Measurements from ENCODE around the gene GPR160.

The GPR160 gene

DNA sequence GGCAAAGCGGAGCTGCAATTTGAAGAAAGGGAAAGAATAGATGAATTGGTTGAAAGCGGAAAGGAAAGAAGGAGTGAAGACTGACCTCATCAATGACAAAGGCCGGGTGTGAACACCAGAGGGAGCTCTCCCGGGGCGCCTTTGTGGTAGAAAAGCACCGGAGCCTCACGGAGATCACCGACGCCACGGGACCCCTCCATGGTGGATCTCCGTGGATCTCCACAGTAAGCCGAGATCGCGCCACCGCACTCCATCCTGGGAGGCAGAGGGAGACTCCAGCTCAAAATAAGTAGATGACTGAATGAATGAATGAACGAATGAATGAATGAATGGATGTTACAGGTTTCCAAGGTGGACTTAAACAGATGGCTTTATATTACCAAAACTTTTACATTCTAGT is 25.0 kb downstream of the GPR160 start:
- in situ Hi-C loops (cut with HindIII; ENCODE audit: low sequenced_read_pairs) = no loop called here

DNA sequence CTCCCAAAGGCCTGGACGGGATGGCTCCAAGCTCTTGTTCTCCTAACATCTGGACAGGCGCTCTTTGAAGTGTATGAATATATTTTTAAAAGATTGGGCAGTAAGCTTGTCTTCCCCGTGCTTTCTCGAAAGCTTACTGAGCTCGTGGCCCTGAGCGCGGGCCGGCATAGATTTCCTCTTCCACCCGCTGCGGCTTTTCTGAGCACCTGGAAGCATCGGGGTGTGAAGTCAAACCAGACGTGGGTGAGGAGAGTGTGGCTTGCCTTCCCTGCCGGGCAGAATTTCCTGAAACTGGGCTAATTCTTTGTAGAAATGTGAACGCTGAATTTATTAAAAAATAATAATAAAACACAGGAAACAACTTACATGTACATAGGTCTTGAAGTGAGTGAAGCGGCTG is 25.9 kb downstream of the GPR160 start:
- in situ Hi-C loops (cut with HindIII; ENCODE audit: low sequenced_read_pairs) = no loop called here

DNA sequence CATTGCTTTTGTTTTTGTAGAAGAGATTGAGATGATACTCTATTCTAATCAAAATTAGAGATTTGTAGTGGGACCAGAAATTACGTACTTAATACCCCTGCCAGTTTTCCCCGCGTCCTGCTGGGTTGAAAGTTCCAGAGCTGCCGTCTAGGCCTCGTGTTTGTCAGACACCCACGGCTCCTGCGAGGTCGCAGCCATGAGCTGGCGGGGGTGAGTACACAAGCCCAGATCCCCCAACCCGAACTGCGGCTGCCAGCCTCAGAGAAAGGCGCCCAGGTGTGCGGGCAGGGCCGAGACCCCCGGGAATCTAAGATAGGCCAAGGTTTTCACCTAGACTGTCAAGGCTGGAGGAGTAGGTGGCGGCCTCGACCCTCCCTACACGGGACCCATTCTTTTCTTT is 26.3 kb downstream of the GPR160 start:
- in situ Hi-C loops (cut with HindIII; ENCODE audit: low sequenced_read_pairs) = no loop called here

DNA sequence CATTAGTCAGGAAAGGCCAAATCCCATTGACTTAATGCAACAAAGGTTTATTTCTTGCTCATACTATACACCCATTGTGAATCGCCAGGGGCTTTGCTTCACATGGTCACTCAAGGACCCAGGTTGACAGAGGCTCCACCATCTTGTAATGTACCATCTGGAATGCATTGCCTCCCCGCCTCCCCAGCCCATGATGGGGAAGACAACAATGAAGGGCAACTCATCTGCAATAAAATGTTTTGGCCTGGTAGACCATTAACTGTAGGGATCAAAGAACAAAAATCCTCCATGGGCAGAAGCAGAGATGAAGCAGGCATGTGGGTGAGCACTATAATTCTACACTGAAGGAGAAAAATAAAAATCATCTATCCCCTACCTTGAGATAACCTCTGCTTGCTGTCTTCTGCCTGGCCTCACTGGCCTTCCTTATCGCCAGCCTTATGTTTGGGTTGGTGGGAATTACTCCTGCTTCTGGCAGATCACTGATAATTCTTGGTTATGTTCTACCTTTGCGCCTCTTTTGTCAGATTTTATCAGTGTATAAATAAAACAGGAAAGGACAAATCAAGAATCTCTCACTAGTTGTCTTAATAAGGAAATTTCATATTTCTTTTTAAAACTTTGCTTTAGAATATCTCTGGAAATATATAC is 37.8 kb downstream of the GPR160 start:
- in situ Hi-C loops (cut with HindIII; ENCODE audit: low sequenced_read_pairs) = no loop called here

DNA sequence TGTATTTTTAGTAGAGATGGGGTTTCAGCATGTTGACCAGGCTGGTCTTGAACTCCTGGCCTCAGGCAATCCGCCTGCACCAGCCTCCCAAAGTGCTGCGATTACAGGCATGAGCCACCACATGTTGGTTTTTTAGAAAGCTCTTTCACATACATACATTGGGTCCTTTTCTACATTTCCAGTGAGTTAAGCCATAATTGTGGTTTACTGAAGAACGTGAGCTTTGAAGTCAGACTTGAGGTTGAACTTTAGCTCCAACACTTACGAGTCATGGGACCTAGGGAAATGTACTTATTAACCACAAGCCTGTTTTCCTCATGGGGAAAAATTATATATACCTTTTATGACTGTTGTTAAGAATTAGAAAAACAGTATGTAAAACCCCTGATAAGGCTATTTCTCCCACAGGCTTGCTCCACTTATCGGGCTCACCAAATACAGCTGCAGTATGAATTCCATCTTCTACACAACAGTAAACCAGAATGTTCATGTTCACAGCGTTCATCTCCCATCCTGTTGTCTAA is 39.0 kb downstream of the GPR160 start:
- in situ Hi-C loops (cut with HindIII; ENCODE audit: low sequenced_read_pairs) = no loop called here

DNA sequence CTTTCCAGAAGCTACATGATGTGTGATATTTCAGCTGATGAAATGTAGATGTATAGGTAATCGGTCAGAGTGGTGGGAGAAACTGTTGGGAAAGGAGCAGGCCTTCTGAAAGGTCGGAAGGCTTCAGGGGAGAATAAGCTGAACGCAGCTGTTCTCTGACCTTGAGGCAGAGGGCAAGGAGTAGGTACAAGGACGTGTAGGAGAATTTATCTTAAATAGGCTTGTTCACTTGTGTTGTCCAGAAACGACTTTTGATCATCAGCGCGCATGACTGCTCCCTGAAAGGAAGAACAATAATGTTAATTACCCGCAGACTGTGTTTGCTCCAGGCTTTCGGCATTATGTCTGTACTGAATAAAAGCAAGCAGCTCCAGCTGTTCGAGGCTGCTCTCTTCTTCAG is 39.6 kb downstream of the GPR160 start:
- in situ Hi-C loops (cut with HindIII; ENCODE audit: low sequenced_read_pairs) = no loop called here

DNA sequence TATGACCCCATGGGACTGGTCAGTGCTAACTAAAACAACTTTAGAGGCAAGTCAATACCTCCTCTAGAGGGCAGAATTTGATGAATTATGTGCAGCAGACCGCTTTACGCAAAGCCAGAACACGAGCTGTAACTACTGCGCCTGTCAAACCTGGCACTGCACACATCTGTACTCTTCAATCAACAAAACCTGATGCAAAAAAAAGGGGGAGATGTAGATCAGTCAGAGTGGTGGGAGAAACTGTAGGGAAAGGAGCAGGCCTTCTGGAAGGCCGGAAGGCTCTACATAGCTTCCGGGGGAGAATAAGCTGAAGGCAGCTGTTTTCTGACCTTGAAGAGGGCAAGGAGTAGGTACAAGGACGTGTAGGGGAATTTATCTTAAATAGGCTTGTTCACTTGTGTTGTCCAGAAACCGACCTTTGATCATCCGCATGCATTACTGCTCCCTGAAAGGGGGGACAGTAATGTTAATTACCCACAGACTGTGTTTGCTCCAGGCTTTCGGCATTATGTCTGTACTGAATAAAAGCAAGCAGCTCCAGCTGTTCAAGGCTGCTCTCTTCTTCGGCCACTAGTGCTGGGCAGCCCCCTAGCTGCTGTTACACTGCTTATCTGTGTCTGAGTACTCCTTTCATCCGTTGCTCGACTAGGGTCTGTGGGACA is 41.0 kb downstream of the GPR160 start:
- in situ Hi-C loops (cut with HindIII; ENCODE audit: low sequenced_read_pairs) = no loop called here

DNA sequence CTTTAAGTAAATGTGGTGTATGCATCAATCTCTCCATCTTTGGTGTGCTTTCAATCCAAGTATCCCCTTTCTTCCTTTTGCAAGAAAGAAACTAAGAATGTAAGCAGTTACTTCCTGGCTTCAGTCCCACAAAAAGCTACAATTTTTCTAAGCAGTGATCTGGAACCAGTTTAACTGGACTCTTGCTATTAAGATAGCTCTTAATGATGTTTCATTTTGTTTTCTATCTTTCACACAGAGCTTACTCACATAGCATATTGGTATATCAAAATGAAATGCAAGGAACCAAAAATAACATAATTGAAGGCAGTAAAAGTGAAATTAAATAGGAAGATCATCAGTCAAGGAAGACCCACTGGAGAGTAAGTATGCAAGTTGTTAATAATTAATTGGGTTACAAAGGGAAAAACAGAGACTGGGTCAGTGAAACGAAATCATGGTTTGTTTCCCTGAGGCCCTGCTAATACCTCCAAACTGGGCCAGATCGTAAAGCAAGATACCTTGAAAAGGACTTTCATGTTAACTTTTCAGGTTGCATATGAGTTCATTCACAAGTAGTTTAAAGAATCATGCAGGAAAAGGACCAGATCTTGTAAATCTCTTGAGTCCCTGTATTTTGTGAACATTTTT is 41.9 kb downstream of the GPR160 start:
- in situ Hi-C loops (cut with HindIII; ENCODE audit: low sequenced_read_pairs) = no loop called here

DNA sequence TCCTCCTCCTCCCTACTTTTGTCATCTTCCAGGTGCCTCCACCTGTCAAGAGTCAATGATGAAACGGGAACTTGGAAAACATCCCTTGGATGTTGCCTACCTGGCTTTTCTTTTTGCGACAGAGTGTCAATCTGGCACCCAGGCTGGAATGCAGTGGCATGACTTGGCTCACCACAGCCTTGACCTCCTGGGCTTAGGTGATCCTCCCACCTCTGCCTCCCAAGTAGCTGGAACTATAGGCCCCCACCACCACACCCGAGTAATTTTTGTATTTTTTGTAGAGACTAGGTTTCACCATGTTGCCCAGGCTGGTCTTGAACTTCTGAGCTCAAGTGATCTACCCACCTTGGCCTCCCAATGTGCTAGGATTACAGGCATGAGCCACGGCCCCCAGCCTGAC is 42.8 kb downstream of the GPR160 start:
- in situ Hi-C loops (cut with HindIII; ENCODE audit: low sequenced_read_pairs) = no loop called here

DNA sequence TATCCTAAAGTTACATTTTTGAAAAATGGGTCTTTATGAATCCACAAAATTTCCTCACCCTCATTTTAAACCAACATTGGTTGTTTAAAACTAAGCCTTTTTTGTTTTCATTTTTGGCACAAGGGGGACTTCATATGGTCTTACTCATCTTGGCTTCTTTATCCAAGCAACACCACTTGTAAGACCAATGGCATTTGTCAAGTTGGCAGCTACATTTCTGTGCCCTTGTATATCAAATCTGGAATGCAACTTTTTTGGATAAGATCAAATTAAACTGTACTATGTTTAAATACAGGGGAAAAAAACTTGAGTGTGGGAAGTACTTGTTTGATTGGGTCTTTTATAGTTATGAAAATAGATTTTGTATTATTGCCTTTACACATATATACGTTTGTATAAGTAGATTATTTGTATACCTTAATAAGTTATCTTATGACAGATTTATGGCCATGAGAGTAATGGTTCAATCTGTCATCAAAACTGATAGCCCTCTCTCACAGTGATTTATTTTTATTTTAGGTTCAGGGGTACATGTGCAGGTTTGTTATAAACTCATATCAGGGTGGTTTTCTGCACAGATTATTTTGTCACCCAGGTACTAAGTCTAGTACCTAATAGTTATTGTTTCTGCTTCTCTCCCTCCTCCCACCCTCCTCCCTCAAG is 43.4 kb downstream of the GPR160 start:
- in situ Hi-C loops (cut with HindIII; ENCODE audit: low sequenced_read_pairs) = no loop called here

DNA sequence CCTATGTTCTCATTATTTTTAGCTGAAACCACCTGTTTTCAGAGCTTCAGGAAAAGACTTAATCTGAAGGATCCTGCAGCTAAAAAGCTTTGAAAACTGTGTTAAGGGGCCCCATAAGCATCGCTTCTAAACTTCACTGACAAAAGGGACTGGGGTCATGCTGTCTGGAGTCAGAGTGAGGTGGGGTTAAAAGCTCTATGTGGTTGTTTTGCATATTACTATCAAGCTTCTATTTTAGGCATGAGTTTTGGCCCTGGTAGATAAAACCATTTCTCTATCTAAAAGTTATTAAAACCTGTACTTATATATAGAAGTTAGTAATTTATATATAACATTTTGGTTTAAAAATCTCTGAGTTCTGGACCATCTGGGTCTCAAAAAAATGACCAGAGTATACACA is 45.5 kb downstream of the GPR160 start:
- in situ Hi-C loops (cut with HindIII; ENCODE audit: low sequenced_read_pairs) = no loop called here

DNA sequence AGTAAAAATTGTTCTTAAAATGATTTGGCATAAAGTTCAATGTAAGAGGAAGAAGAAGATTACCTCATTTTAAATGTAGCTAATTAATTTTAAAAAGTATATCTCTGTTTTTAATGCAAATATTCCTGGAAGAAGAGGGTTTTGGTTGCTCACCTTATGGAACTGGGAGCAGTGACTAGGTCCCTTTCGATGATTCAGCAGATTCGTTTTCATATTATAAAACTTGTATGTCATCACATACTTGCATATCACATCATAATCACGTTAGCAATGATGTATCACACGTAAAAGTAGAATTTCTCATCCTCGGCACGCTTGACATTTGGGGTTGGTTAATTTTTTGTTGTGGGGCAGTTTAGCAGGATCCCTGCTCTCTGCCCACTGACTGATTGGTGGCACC is 47.6 kb downstream of the GPR160 start:
- in situ Hi-C loops (cut with HindIII; ENCODE audit: low sequenced_read_pairs) = no loop called here

DNA sequence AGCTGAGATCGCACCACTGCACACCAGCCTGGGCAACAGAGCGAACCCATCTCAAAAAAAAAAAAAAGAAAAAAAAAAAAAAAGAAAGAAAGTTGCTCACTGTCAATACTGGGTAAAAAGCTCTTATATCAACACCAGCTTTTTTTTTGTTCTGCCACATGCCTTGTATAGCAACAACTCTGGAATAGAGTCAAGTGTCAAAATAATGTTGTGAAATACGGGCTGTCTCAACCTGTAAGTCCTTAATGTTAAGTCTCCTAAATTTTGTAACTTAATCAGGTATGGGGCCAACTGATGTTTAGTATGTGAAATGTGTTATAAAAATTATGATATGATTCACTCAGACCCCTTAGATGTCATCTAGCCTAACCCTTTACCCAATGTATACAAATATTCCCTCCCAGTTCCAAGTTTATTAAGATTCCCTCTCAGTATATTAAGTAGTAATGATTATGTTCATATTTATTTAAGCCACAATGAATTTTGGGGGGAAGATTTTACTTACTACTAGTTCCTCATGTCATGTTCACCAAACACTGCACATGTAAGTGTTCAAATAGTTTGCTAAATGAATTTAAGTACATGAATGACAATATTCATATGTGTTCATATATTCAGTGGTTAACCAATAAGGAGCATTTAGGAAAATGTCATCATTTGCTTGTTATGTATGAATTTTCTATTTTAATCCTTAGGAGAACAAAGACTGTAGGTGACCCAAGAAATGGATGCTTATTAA is 52.2 kb downstream of the GPR160 start:
- in situ Hi-C loops (cut with HindIII; ENCODE audit: low sequenced_read_pairs) = no loop called here

DNA sequence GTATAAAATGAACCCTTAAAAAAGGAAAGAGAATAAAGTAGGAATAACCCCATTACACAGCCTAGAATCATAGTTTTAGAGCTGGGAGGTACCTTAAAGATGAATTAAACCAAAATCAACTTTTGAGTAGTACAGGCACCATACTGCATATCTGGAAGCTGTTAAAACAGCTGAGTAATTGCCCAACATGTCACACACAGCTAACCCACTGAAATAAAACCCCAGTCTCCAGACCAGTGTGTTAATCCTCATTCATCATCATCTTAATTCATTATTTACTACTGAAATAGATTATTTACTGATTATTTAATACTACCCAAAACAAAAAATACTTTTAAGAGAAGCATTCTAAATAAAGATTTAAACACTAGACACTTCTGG is 52.8 kb downstream of the GPR160 start:
- in situ Hi-C loops (cut with HindIII; ENCODE audit: low sequenced_read_pairs) = no loop called here

DNA sequence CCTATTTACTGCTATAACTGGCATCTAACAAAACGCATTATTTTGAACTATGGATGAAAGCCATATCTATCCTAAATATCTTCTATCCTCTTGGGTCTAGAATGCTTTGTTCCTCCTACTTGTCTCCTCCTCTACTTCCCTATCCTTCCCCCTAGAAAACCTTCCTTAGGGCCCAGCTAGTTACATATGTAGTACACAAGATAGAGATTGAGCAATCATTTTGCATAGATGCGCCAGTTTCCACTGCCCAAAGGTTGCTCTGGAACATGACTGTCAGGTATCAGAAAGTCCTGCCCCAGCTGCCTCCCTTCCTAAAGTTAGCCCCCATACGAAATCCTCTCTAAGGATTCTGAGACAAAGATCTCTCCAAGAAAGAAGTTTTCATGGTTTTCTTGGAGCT is 55.1 kb downstream of the GPR160 start:
- in situ Hi-C loops (cut with HindIII; ENCODE audit: low sequenced_read_pairs) = no loop called here

DNA sequence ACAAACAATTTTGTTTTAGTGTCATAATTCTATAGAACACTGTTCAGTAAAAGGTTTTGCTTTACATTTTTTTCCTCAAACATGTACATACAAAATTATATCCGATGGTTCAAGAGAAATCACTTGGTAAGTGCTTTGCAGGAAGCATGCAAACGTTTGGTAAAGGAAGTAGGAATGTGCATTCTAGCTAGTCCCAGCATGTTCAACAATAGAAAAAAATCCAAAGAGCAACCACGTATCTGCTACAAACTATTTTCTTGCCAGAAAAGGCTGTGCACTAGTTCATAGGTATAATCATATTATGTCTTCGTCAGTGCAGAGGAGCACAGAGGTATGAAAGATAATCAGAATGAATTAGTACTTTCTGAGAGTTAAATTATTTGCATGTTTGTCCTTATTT is 58.0 kb downstream of the GPR160 start:
- in situ Hi-C loops (cut with HindIII; ENCODE audit: low sequenced_read_pairs) = no loop called here

DNA sequence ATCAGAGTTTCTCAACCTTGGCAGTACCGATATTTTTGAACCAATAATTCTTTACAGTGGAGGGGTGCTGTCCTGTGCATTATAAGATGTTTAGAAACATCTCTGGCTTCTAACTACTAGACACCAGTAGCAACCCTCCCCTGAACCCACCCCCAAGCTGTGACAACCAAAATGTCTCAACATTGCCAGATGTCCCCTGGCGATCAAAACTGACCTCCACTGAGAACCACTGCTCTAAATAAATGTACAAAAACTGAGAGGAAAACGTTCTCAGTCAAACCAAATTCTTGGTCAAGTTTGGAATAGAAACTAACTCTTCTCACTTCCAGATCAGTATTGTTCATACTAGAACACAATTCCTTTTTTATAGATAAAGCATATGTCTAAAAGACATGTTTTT is 58.5 kb downstream of the GPR160 start:
- in situ Hi-C loops (cut with HindIII; ENCODE audit: low sequenced_read_pairs) = no loop called here

DNA sequence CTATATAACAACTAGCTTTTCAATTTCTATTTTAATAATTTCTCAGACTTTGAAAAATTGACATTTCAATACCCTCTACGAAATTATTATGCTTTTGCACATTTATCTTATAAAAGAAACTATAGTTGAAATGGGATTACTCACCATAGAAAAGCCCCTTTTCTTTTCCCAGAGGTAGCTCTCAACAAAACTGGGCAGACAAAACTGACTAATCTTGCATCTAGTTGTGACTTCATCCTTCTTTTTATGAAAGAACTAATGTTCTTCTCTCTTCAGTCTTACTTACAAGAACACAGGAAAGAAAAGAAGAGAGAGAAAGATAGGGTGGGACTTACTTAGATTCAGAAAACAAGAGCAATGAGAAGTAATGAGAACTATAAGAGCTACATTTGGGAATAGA is 61.0 kb downstream of the GPR160 start:
- in situ Hi-C loops (cut with HindIII; ENCODE audit: low sequenced_read_pairs) = no loop called here

DNA sequence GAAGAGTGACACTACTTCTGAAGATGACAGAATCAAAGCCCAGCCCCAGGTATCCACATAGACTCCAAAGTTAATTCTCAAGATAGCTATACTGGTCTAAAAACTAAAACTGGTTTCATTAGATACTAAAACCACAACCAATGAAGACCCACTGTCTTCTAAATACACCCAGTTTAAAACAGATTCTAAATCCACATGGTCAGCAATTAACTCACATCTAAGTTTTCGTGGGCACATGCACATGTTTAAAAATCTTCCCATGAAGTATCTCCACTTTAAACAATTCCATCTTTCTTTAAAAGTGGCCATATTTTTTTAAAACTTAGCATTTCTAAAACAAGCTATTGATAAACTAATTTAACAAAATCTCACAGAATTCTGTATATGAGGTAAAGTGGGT is 63.1 kb downstream of the GPR160 start:
- in situ Hi-C loops (cut with HindIII; ENCODE audit: low sequenced_read_pairs) = no loop called here

DNA sequence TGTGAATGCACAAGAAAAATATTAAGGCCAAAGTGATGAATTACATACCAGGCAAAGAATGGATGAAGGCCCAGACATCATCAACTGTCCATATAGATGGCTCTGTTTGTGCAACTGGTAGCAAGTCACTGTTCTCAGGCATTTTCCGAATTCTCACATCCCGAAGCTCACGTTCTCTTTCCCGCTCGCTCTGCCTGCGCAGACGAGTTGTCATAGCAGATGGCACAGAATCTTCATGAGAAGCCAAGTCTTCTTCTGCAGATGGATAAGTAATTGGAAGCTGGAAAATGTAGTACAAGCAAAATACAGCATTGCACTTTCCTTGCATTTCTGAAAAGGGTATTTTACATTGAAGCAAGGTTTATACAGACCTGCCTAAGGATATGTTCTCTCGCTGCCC is 64.6 kb downstream of the GPR160 start:
- in situ Hi-C loops (cut with HindIII; ENCODE audit: low sequenced_read_pairs) = no loop called here

DNA sequence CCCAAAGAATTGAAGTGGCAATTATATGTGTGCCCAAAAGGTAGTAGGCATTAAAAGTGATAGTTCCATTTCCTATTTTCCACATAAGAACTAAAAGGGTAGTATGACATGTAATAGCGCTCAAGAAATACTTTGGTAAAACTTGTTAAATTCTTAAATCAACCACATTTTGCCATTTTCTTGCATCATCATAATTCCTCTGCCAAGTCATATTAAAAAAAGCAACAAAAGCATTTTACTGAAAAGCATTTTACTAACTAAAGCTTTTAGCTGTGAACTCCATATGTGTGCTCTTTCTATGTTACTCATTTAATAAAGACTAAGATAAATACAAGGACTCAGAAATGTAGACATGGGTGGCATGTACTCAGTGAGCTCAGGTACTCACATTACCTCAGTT is 70.1 kb downstream of the GPR160 start:
- in situ Hi-C loops (cut with HindIII; ENCODE audit: low sequenced_read_pairs) = no loop called here

Measured in DLD1 (cell line).